Neural cell (in vitro differentiated cells): Measurements from ENCODE around the gene TIAM2. TPM values are rescaled to one million over a fixed set of nuclear protein-coding genes. Genes with fewer than 3 reads are reported as not detected.

ENCODE experiments used
- H2AFZ ChIP-seq: fragments of 200-600, 300-800 bp; sonication (generic), shearing (Covaris generic); 2 replicates; pipeline ENCODE4 v1.6.0; 2014; ENCODE audit warnings: low read depth, mild to moderate bottlenecking, antibody characterized with exemption, low read length, moderate library complexity
- H3F3A ChIP-seq: fragments of 200-600 bp; shearing (Covaris generic); 2 replicates; pipeline ENCODE4 v1.6.1; 2016; ENCODE audit warnings: mild to moderate bottlenecking, moderate library complexity, mixed read lengths, antibody characterized with exemption, low read length; ENCODE audit not compliant: insufficient read depth, poor library complexity, severe bottlenecking
- H3K27ac ChIP-seq: fragments of 200-600, 300-800 bp; sonication (generic), shearing (Covaris generic); 2 replicates; pipeline ENCODE4 v1.5.1; 2014; ENCODE audit warnings: mild to moderate bottlenecking, low read length, moderate library complexity
- H3K27me3 ChIP-seq: fragments of 300-800, 200-600 bp; sonication (generic), shearing (Covaris generic); 2 replicates; pipeline ENCODE4 v1.6.0; 2014; ENCODE audit warnings: mild to moderate bottlenecking, low read depth, low read length, moderate library complexity; ENCODE audit not compliant: insufficient read depth
- H3K36me3 ChIP-seq: fragments of 300-800, 200-600 bp; sonication (generic), shearing (Covaris generic); 2 replicates; pipeline ENCODE4 v1.5.1; 2014; ENCODE audit warnings: mild to moderate bottlenecking, antibody characterized with exemption, low read length, moderate library complexity; ENCODE audit not compliant: insufficient read depth
- H3K4me2 ChIP-seq: fragments of 300-800, 200-600 bp; sonication (generic), shearing (Covaris generic); 2 replicates; pipeline ENCODE4 v1.6.0; 2014; ENCODE audit warnings: mild to moderate bottlenecking, low read length
- H3K4me3 ChIP-seq: fragments of 300-800, 200-600 bp; sonication (generic), shearing (Covaris generic); 2 replicates; pipeline ENCODE4 v1.5.1; 2014; ENCODE audit warnings: mild to moderate bottlenecking, low read length, moderate library complexity
- H3K79me2 ChIP-seq: fragments of 200-600 bp; shearing (Covaris generic); replicated peaks from 2 replicates; pipeline ENCODE4 v1.6.0; 2014; ENCODE audit warnings: mild to moderate bottlenecking, low read length, moderate library complexity; ENCODE audit not compliant: insufficient read depth
- H3K9ac ChIP-seq: fragments of 300-800, 200-600 bp; sonication (generic), shearing (Covaris generic); 2 replicates; pipeline ENCODE4 v1.6.1; 2016; ENCODE audit warnings: mild to moderate bottlenecking, low read length, mixed read lengths
- H3K9me2 ChIP-seq: fragments of 200-600 bp; shearing (Covaris generic); 2 replicates; pipeline ENCODE4 v1.6.1; 2016; ENCODE audit warnings: mild to moderate bottlenecking, low read length, mixed read lengths; ENCODE audit not compliant: insufficient read depth
- H3K9me3 ChIP-seq: fragments of 200-600, 300-800 bp; sonication (generic), shearing (Covaris generic); 2 replicates; pipeline ENCODE4 v1.6.1; 2016; ENCODE audit warnings: mild to moderate bottlenecking, mixed run types, low read length, moderate library complexity, mixed read lengths
- H4K20me1 ChIP-seq: fragments of 200-600 bp; shearing (Covaris generic); 2 replicates; pipeline ENCODE4 v1.6.1; 2016; ENCODE audit warnings: mild to moderate bottlenecking, mixed run types; ENCODE audit not compliant: insufficient read depth
- EP300 ChIP-seq: fragments of 450-650 bp; conservative IDR thresholded peaks from 2 replicates; pipeline ENCODE4 v1.6.1; 2014; ENCODE audit warnings: antibody characterized with exemption, mild to moderate bottlenecking, moderate library complexity; ENCODE audit not compliant: poor library complexity, severe bottlenecking
- EZH2 ChIP-seq: fragments of 200-600, 300-800 bp; shearing (Covaris generic), sonication (generic); IDR thresholded peaks from 2 replicates; pipeline ENCODE4 v1.6.1; 2014; ENCODE audit warnings: antibody characterized with exemption, low read length, borderline replicate concordance, mild to moderate bottlenecking; ENCODE audit not compliant: insufficient read depth, poor library complexity, severe bottlenecking
- MXI1 ChIP-seq: fragments of 450-650 bp; conservative IDR thresholded peaks from 2 replicates; pipeline ENCODE4 v1.6.1; 2014; ENCODE audit warnings: antibody characterized with exemption, mild to moderate bottlenecking; ENCODE audit not compliant: poor library complexity, severe bottlenecking
- POLR2AphosphoS5 ChIP-seq: IDR thresholded peaks from 2 replicates; pipeline ENCODE4 v1.6.1; 2012
- RAD21 ChIP-seq: fragments of 450-650 bp; conservative IDR thresholded peaks from 2 replicates; pipeline ENCODE4 v1.6.1; 2014; ENCODE audit warnings: antibody characterized with exemption, mild to moderate bottlenecking, moderate library complexity
- SMC3 ChIP-seq: fragments of 450-650 bp; conservative IDR thresholded peaks from 2 replicates; pipeline ENCODE4 v1.6.1; 2014; ENCODE audit warnings: antibody characterized with exemption, mild to moderate bottlenecking, moderate library complexity; ENCODE audit not compliant: poor library complexity
- TAF1 ChIP-seq: IDR thresholded peaks from 2 replicates; pipeline ENCODE4 v1.6.1; 2012; ENCODE audit warnings: low read depth
- polyA plus RNA-seq: library from polyadenylated mRNA; depleted of rRNA; stranded (reverse); fragments of >200 nt; gene quantifications from 2 replicates; pipeline ENCODE4 v1.2.3, GENCODE V29; 2014
- TF ChIP-seq, protein P1 (sequence below): fragments of 450-650 bp; IDR thresholded peaks from 2 replicates; pipeline ENCODE4 v1.5.1; 2014; ENCODE audit warnings: antibody characterized with exemption, mild to moderate bottlenecking, moderate library complexity; ENCODE audit not compliant: poor library complexity, severe bottlenecking
- TF ChIP-seq, protein P2 (sequence below): IDR thresholded peaks from 2 replicates; pipeline ENCODE4 v1.6.1; 2012; ENCODE audit warnings: borderline replicate concordance

Gene TIAM2
- polyA plus RNA-seq, 1 donor from 2014 or later = 73.3 TPM

DNA sequence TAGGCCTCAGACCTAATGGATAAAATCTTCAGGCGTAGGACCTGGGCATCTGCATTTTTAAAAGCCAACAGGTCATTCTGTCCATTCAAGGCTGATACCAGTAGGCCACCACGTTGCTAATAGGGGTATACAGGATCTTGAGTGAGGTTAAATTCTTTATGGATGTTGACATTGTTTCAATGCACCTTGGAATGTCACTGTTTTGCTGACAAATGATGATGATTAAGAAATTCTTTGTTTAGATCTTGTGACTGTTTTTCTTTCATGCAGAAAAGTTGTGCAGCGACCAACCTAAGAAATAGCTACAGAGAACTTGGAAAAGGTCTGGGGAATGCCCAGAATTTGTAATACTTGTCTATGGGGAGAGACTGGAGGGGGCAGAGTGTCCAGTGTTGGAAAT lies 167.6 kb downstream of the TIAM2 start:
- Histone ChIP-seq H2AFZ (no peak overlapping the region), H3K79me2 (no peaks in the 10 kb centered on the region), H3K4me3 (no peak overlapping the region), H3F3A (no peaks in the 10 kb centered on the region), H3K36me3 (no peaks in the 10 kb centered on the region), H3K9me3 (no peaks in the 10 kb centered on the region), H3K27ac (no peak overlapping the region), H3K9ac (no peak overlapping the region), H3K27me3 (no peaks in the 10 kb centered on the region), H4K20me1 (no peaks in the 10 kb centered on the region), H3K4me2 (no peak overlapping the region), H3K9me2 (no peaks in the 10 kb centered on the region)
- no peak for TF ChIP-seq EP300
- TF ChIP-seq POLR2AphosphoS5 = no peak
- no peak for TF ChIP-seq TAF1
- TF ChIP-seq SMC3 = no peak
- TF ChIP-seq MXI1 = no peak
- TF ChIP-seq RAD21 = no peak
- TF ChIP-seq, protein P1, sequence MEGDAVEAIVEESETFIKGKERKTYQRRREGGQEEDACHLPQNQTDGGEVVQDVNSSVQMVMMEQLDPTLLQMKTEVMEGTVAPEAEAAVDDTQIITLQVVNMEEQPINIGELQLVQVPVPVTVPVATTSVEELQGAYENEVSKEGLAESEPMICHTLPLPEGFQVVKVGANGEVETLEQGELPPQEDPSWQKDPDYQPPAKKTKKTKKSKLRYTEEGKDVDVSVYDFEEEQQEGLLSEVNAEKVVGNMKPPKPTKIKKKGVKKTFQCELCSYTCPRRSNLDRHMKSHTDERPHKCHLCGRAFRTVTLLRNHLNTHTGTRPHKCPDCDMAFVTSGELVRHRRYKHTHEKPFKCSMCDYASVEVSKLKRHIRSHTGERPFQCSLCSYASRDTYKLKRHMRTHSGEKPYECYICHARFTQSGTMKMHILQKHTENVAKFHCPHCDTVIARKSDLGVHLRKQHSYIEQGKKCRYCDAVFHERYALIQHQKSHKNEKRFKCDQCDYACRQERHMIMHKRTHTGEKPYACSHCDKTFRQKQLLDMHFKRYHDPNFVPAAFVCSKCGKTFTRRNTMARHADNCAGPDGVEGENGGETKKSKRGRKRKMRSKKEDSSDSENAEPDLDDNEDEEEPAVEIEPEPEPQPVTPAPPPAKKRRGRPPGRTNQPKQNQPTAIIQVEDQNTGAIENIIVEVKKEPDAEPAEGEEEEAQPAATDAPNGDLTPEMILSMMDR = no peak
- TF ChIP-seq, protein P2, sequence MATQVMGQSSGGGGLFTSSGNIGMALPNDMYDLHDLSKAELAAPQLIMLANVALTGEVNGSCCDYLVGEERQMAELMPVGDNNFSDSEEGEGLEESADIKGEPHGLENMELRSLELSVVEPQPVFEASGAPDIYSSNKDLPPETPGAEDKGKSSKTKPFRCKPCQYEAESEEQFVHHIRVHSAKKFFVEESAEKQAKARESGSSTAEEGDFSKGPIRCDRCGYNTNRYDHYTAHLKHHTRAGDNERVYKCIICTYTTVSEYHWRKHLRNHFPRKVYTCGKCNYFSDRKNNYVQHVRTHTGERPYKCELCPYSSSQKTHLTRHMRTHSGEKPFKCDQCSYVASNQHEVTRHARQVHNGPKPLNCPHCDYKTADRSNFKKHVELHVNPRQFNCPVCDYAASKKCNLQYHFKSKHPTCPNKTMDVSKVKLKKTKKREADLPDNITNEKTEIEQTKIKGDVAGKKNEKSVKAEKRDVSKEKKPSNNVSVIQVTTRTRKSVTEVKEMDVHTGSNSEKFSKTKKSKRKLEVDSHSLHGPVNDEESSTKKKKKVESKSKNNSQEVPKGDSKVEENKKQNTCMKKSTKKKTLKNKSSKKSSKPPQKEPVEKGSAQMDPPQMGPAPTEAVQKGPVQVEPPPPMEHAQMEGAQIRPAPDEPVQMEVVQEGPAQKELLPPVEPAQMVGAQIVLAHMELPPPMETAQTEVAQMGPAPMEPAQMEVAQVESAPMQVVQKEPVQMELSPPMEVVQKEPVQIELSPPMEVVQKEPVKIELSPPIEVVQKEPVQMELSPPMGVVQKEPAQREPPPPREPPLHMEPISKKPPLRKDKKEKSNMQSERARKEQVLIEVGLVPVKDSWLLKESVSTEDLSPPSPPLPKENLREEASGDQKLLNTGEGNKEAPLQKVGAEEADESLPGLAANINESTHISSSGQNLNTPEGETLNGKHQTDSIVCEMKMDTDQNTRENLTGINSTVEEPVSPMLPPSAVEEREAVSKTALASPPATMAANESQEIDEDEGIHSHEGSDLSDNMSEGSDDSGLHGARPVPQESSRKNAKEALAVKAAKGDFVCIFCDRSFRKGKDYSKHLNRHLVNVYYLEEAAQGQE = no peak
- no peak for TF ChIP-seq EZH2

DNA sequence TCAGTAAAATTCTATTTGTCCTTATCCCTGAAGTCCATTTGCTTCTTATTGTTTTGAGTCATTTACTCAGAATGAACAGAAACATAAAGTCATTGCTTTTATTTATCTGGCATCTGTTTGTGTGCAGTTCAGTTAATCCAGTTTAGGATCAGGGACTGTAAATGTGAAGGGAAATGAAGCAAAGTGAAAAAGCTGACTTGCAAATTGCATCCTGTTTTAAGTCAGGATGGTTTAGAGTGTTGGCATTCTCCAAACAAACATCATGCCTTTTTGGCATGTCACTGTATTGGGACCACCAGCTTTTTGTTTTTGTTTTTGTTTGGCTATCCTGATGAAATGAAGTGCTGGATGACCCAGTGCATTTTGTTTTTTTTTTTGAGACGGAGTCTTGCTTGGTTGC lies 168.5 kb downstream of the TIAM2 start:
- no peak overlapping the region for H2AFZ ChIP-seq

More for the DNA sequence above, 168.5 kb downstream of the TIAM2 start:
- no peaks in the 10 kb centered on the region for H3K9me3 ChIP-seq
- no peak overlapping the region for H3K4me2 ChIP-seq
- no peaks in the 10 kb centered on the region for H4K20me1 ChIP-seq
- no peak overlapping the region for H3K4me3 ChIP-seq
- H3K9ac ChIP-seq = no peak overlapping the region
- no peaks in the 10 kb centered on the region for H3K27me3 ChIP-seq
- no peaks in the 10 kb centered on the region for H3K9me2 ChIP-seq
- H3K79me2 ChIP-seq = no peaks in the 10 kb centered on the region
- TF ChIP-seq EP300 = no peak
- no peak for TF ChIP-seq MXI1
- TF ChIP-seq, protein P2 = no peak
- TF ChIP-seq EZH2 = no peak
- TF ChIP-seq RAD21 = no peak
- TF ChIP-seq POLR2AphosphoS5 = no peak
- no peak for TF ChIP-seq SMC3
- no peak for TF ChIP-seq TAF1
- TF ChIP-seq, protein P1 = no peak
- H3F3A ChIP-seq = no peaks in the 10 kb centered on the region
- no peak overlapping the region for H3K27ac ChIP-seq
- no peaks in the 10 kb centered on the region for H3K36me3 ChIP-seq
